ENCODE results near the gene ALAS2. TPM values are rescaled to one million over a fixed set of nuclear protein-coding genes. Genes with fewer than 3 reads are reported as not detected.
"Not testable (repeated sequence)": the region's sequence is repeated elsewhere in the genome, so short reads cannot be mapped to it uniquely, and the experiment has no call there.

Gene ALAS2
- total RNA-seq (ENCODE audit: insufficient read depth, low replicate concordance): 160 TPM

- DNase-seq (ENCODE audit: low spot score): no peak
Measured at GRCh38 chrX:55030271-55031205, at the start of gene ALAS2. TSS of gene ALAS2 (minus strand) at chrX:55030977. CDS start at chrX:55026000, 4,977 bp downstream.

- no peak for DNase-seq (ENCODE audit: low spot score)
Measured at GRCh38 chrX:55074851-55075467, 44.2 kb upstream of the ALAS2 start, which contains the start of gene PAGE2B. TSS of gene PAGE2B (plus strand) at chrX:55075030. CDS start at chrX:55076042, 1,012 bp downstream.

GRCh38 chrX:55072286-55072685, 41.5 kb upstream of the ALAS2 start:
- DNase-seq (ENCODE audit: low spot score): no peak

- not testable (repeated sequence) for DNase-seq (ENCODE audit: low spot score)
Measured at GRCh38 chrX:55067180-55067579, 36.4 kb upstream of the ALAS2 start.

- peak; percentile 27 for DNase-seq (ENCODE audit: low spot score)
Measured at GRCh38 chrX:55057675-55058249, 27.0 kb upstream of the ALAS2 start.

GRCh38 chrX:55056820-55057674, 26.3 kb upstream of the ALAS2 start:
- DNase-seq (ENCODE audit: low spot score): peak; percentile 65

- DNase-seq (ENCODE audit: low spot score): not testable (repeated sequence)
Measured at GRCh38 chrX:55050599-55050998, 19.8 kb upstream of the ALAS2 start.

- DNase-seq (ENCODE audit: low spot score): no peak
Measured at GRCh38 chrX:55041514-55041913, 10.7 kb upstream of the ALAS2 start.

- no peak for DNase-seq (ENCODE audit: low spot score)
Measured at GRCh38 chrX:55039471-55039870, 8.7 kb upstream of the ALAS2 start.

- DNase-seq (ENCODE audit: low spot score): no peak
Measured at GRCh38 chrX:55033429-55033828, 2.7 kb upstream of the ALAS2 start.

- DNase-seq (ENCODE audit: low spot score): no peak
Measured at GRCh38 chrX:55029291-55029690, 1.5 kb downstream of the ALAS2 start.

GRCh38 chrX:55028611-55029010, 2.2 kb downstream of the ALAS2 start:
- DNase-seq (ENCODE audit: low spot score): no peak

GRCh38 chrX:55028040-55028439, 2.7 kb downstream of the ALAS2 start:
- no peak for DNase-seq (ENCODE audit: low spot score)

GRCh38 chrX:55026840-55027239, 3.9 kb downstream of the ALAS2 start:
- no peak for DNase-seq (ENCODE audit: low spot score)

GRCh38 chrX:55026143-55026542, 4.6 kb downstream of the ALAS2 start:
- no peak for DNase-seq (ENCODE audit: low spot score)

GRCh38 chrX:55014897-55015299, 15.9 kb downstream of the ALAS2 start:
- no peak for DNase-seq (ENCODE audit: low spot score)

- DNase-seq (ENCODE audit: low spot score): no peak
Measured at GRCh38 chrX:55011294-55011693, 19.5 kb downstream of the ALAS2 start.

GRCh38 chrX:55008571-55009358, 22.0 kb downstream of the ALAS2 start:
- peak; percentile 29 for DNase-seq (ENCODE audit: low spot score)

GRCh38 chrX:55007656-55008055, 23.1 kb downstream of the ALAS2 start:
- DNase-seq (ENCODE audit: low spot score): peak; percentile 31

GRCh38 chrX:55006827-55007621, 23.8 kb downstream of the ALAS2 start:
- peak; percentile 9 for DNase-seq (ENCODE audit: low spot score)
